DOHH2 (cell line): ENCODE results near the gene GJA4.

Source experiments
- H3F3A ChIP-seq: fragments of 200-600 bp; sonication (generic), shearing (Covaris generic); 2 replicates; pipeline ENCODE4 v1.6.0; 2016; ENCODE audit warnings: antibody characterized with exemption, mild to moderate bottlenecking; ENCODE audit not compliant: control insufficient read depth, insufficient read depth
- H3K27ac ChIP-seq: fragments of 200-600 bp; sonication (generic); 2 replicates; pipeline ENCODE4 v1.5.1; 2014; ENCODE audit warnings: low read depth, mild to moderate bottlenecking, low read length, moderate library complexity
- H3K27me3 ChIP-seq: fragments of 200-600 bp; sonication (generic); 2 replicates; pipeline ENCODE4 v1.6.1; 2014; ENCODE audit warnings: mild to moderate bottlenecking, low read length, mixed read lengths; ENCODE audit not compliant: control insufficient read depth
- H3K36me3 ChIP-seq: fragments of 200-600 bp; sonication (generic); 2 replicates; pipeline ENCODE4 v1.6.1; 2014; ENCODE audit warnings: mild to moderate bottlenecking, low read length, moderate library complexity, mixed read lengths; ENCODE audit not compliant: control insufficient read depth
- H3K4me1 ChIP-seq: fragments of 200-600 bp; sonication (generic); 2 replicates; pipeline ENCODE4 v1.6.1; 2014; ENCODE audit warnings: mild to moderate bottlenecking, low read length, mixed read lengths; ENCODE audit not compliant: control insufficient read depth
- H3K4me2 ChIP-seq: fragments of 200-600 bp; sonication (generic); 2 replicates; pipeline ENCODE4 v1.6.0; 2014; ENCODE audit warnings: mild to moderate bottlenecking, low read length, moderate library complexity
- H3K4me3 ChIP-seq: fragments of 200-600 bp; sonication (generic); 2 replicates; pipeline ENCODE4 v1.5.1; 2014; ENCODE audit warnings: mild to moderate bottlenecking, low read length, mixed read lengths
- H3K79me2 ChIP-seq: fragments of 200-600 bp; sonication (generic); 2 replicates; pipeline ENCODE4 v1.6.1; 2014; ENCODE audit warnings: mild to moderate bottlenecking, low read length, mixed read lengths; ENCODE audit not compliant: control insufficient read depth
- H3K9me2 ChIP-seq: fragments of 200-600 bp; sonication (generic); replicated peaks from 2 replicates; pipeline ENCODE4 v1.6.1; 2014; ENCODE audit warnings: mild to moderate bottlenecking, low read length, mixed read lengths; ENCODE audit not compliant: control insufficient read depth
- H3K9me3 ChIP-seq: fragments of 200-600 bp; sonication (generic); 2 replicates; pipeline ENCODE4 v1.6.1; 2014; ENCODE audit warnings: antibody characterized with exemption, low read length, mixed read lengths; ENCODE audit not compliant: control insufficient read depth, insufficient read depth
- H4K20me1 ChIP-seq: fragments of 200-600 bp; sonication (generic); 2 replicates; pipeline ENCODE4 v1.6.0; 2014; ENCODE audit warnings: low read depth, mild to moderate bottlenecking, antibody characterized with exemption, low read length, moderate library complexity; ENCODE audit not compliant: control insufficient read depth, insufficient read depth
- EZH2phosphoT487 ChIP-seq: fragments of 200-600 bp; sonication (generic); IDR thresholded peaks from 2 replicates; pipeline ENCODE4 v1.6.1; 2017; ENCODE audit warnings: borderline replicate concordance, mild to moderate bottlenecking, antibody characterized with exemption, low read length, moderate library complexity, mixed read lengths
- TF ChIP-seq, protein P1 (sequence below): fragments of 200-600 bp; sonication (generic); IDR thresholded peaks from one replicate; pipeline ENCODE4 v1.5.1; 2014; ENCODE audit warnings: antibody characterized with exemption, mild to moderate bottlenecking, low read depth, low read length; ENCODE audit not compliant: poor library complexity, severe bottlenecking

Gene GJA4

DNA sequence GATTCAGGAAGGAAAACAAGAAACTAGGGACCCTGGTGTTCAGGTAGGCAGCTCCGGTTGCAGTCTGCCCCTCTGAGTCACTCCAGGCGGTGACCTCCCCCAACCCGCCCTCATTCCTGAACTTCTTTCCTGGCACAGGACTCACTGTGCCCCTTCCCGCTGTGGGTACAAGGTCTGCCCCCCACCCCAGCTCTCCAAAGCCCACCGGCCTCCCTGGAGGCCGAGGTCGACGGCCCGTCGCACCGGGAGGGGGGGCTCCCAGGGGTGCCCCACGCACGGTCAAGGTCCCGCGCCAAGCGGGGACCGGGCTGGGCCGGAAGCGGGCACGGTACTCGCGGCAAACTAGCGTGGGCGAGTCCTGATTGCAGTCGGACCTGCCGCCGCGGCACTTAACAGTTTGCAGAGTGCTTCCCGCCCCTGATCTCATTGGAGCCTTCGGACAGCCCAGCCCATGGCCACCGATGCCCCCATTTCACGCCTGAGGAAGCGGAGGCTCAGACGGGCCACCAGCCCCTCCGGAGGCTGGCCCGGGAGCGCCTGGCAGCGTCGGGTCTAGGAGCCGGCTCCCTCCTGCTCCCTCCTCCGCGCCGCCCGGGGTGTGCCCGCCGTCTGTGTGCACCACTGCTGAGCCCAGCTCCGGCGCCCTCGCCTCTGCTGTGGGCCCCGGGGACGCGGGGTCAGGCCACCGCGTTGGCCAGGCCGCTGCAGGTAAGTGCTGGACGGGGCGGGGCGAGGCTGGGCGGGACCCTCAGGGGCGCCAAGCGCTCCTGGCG, 11.5 kb upstream of the GJA4 start, which contains the start of gene GJB3:
GJB3 (plus strand) TSS at position 144 of the 773 bp plus-strand sequence. CDS start 3,549 bp downstream, outside the sequence.
- no peaks in the 10 kb centered on the region for H3K9me2 ChIP-seq
- no peaks in the 10 kb centered on the region for H3K4me1 ChIP-seq

GRCh38 chr1:34781844-34782391, 10.9 kb upstream of the GJA4 start:
- H3K4me3 ChIP-seq: no peak overlapping the region
- H3K27me3 ChIP-seq: no peaks in the 10 kb centered on the region; the same call in 1 of the 2 replicates
- H3F3A ChIP-seq: no peaks in the 10 kb centered on the region
- no peak overlapping the region for H3K27ac ChIP-seq
- TF ChIP-seq, protein P1, sequence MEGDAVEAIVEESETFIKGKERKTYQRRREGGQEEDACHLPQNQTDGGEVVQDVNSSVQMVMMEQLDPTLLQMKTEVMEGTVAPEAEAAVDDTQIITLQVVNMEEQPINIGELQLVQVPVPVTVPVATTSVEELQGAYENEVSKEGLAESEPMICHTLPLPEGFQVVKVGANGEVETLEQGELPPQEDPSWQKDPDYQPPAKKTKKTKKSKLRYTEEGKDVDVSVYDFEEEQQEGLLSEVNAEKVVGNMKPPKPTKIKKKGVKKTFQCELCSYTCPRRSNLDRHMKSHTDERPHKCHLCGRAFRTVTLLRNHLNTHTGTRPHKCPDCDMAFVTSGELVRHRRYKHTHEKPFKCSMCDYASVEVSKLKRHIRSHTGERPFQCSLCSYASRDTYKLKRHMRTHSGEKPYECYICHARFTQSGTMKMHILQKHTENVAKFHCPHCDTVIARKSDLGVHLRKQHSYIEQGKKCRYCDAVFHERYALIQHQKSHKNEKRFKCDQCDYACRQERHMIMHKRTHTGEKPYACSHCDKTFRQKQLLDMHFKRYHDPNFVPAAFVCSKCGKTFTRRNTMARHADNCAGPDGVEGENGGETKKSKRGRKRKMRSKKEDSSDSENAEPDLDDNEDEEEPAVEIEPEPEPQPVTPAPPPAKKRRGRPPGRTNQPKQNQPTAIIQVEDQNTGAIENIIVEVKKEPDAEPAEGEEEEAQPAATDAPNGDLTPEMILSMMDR: no peak
- no peak for TF ChIP-seq EZH2phosphoT487
- no peaks in the 10 kb centered on the region for H3K4me1 ChIP-seq
- H3K79me2 ChIP-seq: no peaks in the 10 kb centered on the region
- H4K20me1 ChIP-seq: no peaks in the 10 kb centered on the region
- H3K9me3 ChIP-seq: no peaks in the 10 kb centered on the region
- no peaks in the 10 kb centered on the region for H3K36me3 ChIP-seq
- no peak overlapping the region for H3K4me2 ChIP-seq
- H3K9me2 ChIP-seq: no peaks in the 10 kb centered on the region

More for the DNA sequence above, 11.5 kb upstream of the GJA4 start, which contains the start of gene GJB3:
- H3K9me3 ChIP-seq: no peaks in the 10 kb centered on the region
- H3F3A ChIP-seq: no peaks in the 10 kb centered on the region
- no peaks in the 10 kb centered on the region for H3K36me3 ChIP-seq
- no peak within 1 kb of the TSS for H3K27ac ChIP-seq
- H3K4me2 ChIP-seq: no peak within 1 kb of the TSS
- no peak for TF ChIP-seq EZH2phosphoT487
- TF ChIP-seq, protein P1: no peak
- H3K79me2 ChIP-seq: no peaks in the 10 kb centered on the region
- no peak within 1 kb of the TSS for H3K4me3 ChIP-seq
- H3K27me3 ChIP-seq: no peaks in the 10 kb centered on the region; the same call in 1 of the 2 replicates
- no peaks in the 10 kb centered on the region for H4K20me1 ChIP-seq

DNA sequence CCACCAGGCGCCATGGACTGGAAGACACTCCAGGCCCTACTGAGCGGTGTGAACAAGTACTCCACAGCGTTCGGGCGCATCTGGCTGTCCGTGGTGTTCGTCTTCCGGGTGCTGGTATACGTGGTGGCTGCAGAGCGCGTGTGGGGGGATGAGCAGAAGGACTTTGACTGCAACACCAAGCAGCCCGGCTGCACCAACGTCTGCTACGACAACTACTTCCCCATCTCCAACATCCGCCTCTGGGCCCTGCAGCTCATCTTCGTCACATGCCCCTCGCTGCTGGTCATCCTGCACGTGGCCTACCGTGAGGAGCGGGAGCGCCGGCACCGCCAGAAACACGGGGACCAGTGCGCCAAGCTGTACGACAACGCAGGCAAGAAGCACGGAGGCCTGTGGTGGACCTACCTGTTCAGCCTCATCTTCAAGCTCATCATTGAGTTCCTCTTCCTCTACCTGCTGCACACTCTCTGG, 8.0 kb upstream of the GJA4 start:
- H3F3A ChIP-seq: no peaks in the 10 kb centered on the region
- H3K27me3 ChIP-seq: no peaks in the 10 kb centered on the region
- H3K4me2 ChIP-seq: no peak overlapping the region
- H4K20me1 ChIP-seq: no peaks in the 10 kb centered on the region
- no peaks in the 10 kb centered on the region for H3K9me2 ChIP-seq
- no peak overlapping the region for H3K27ac ChIP-seq
- no peaks in the 10 kb centered on the region for H3K79me2 ChIP-seq
- no peaks in the 10 kb centered on the region for H3K36me3 ChIP-seq
- H3K4me3 ChIP-seq: no peak overlapping the region
- no peaks in the 10 kb centered on the region for H3K4me1 ChIP-seq
- TF ChIP-seq, protein P1: no peak
- TF ChIP-seq EZH2phosphoT487: no peak
- H3K9me3 ChIP-seq: no peaks in the 10 kb centered on the region
